ENCODE results near the gene CSGALNACT2.

- TF ChIP-seq CTCF (IDR thresholded peaks at IDR 0.05; ENCODE audit: insufficient read depth, low read length, poor library complexity, severe bottlenecking) (no peak), EZH2phosphoT487 (conservative IDR thresholded peaks at IDR 0.05; ENCODE audit: low read length) (no peak)
These were observed 9.9 kb upstream of the CSGALNACT2 start for GRCh38 chr10:43128331-43128730.

Data from SU-DHL-6 (cell line).